Ascending aorta (tissue), 2 donors: Measurements from ENCODE around the gene AGTPBP1. TPM values are rescaled to one million over a fixed set of nuclear protein-coding genes. Genes with fewer than 3 reads are reported as not detected.

ENCODE experiments used
- DNase-seq, 2 donors: peaks; one replicate each; pipeline ENCODE4 v3.0.0-alpha.2; 2019; ENCODE audit warnings: low spot score in 2 of 2
- H3K27ac ChIP-seq, 2 donors: fragments of 200-600 bp; sonication (generic); one replicate each; pipeline ENCODE4 v1.5.1; 2016 to 2017; ENCODE audit warnings: mild to moderate bottlenecking in 1 of 2
- H3K27me3 ChIP-seq: fragments of 200-600 bp; sonication (generic); one replicate; pipeline ENCODE4 v1.5.1; 2017
- H3K36me3 ChIP-seq, 2 donors: fragments of 200-600 bp; sonication (generic); one replicate each; pipeline ENCODE4 v1.5.1; 2016
- H3K4me1 ChIP-seq, 2 donors: fragments of 200-600 bp; sonication (generic); one replicate each; pipeline ENCODE4 v1.5.1; 2016 to 2017; ENCODE audit warnings: mild to moderate bottlenecking in 1 of 2
- H3K4me3 ChIP-seq, 2 donors: fragments of 200-600 bp; sonication (generic); one replicate each; pipeline ENCODE4 v1.5.1; 2016 to 2017; ENCODE audit warnings: mild to moderate bottlenecking in 1 of 2
- H3K9me3 ChIP-seq, 2 donors: fragments of 200-600 bp; sonication (generic); one replicate each; pipeline ENCODE4 v1.5.1; 2016
- CTCF ChIP-seq, 3 experiments: fragments of 200-600 bp in 2 of 3; fragments of 450-650 bp in 1 of 3; sonication (generic) in 2 of 3; IDR thresholded peaks; one replicate each; pipeline ENCODE4 v1.5.1; 2016 to 2019; ENCODE audit warnings: antibody characterized with exemption in 3 of 3, mild to moderate bottlenecking in 1 of 3, moderate library complexity in 1 of 3
- intact Hi-C: fragments of 100-400 bp; cut with DNase I; formaldehyde crosslinking; loops from one replicate; pipeline ENCODE4 v1.15.1; 2023
- total RNA-seq: library from RNA; depleted of rRNA; stranded (reverse); fragments of >200 nt; gene quantifications from one replicate; pipeline ENCODE4 v1.1.0, GENCODE V29; 2016

Gene AGTPBP1
- total RNA-seq, 1 donor from 2014 or later, result 28.3 TPM

GRCh38 chr9:85667374-85667773, 74.4 kb downstream of the AGTPBP1 start:
- H3K27ac ChIP-seq, result no peak overlapping the region
- H3K4me3 ChIP-seq, result no peak overlapping the region
- no peaks in the 10 kb centered on the region for H3K9me3 ChIP-seq
- H3K27me3 ChIP-seq, result no peaks in the 10 kb centered on the region
- H3K36me3 ChIP-seq, result peaks cover 0 to 5% of the 10 kb centered on the region in 2 donors
- intact Hi-C loops, result no loop called here
- DNase-seq, result no peak
- no peak for TF ChIP-seq CTCF (IDR thresholded peaks at IDR 0.05)
- no peaks in the 10 kb centered on the region for H3K4me1 ChIP-seq

DNA sequence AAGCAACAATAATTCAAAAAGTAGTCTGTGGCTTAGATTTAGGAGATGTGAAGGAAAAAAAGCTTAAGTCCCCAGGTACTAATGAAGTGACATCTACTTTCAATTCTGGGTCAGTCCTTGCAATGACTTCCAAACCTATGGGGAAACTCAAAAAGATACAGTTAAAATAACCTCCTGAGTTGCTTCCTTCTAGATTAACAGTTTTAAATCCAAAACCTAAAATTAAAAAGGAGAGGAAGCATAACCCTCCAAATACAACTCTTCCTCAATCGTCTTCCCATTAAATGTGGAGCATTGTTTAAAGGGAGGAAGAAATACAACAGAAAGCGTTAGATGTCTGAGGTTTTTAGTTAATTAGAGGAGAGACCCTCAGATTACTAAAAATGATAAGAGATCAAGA, 75.7 kb downstream of the AGTPBP1 start:
- no peak for DNase-seq
- intact Hi-C loops, result no loop called here
- Histone ChIP-seq H3K36me3 (no peaks in the 10 kb centered on the region), H3K9me3 (no peaks in the 10 kb centered on the region), H3K27me3 (no peaks in the 10 kb centered on the region), H3K4me1 (no peaks in the 10 kb centered on the region), H3K4me3 (no peak overlapping the region), H3K27ac (no peak overlapping the region)
- no peak for TF ChIP-seq CTCF (IDR thresholded peaks at IDR 0.05)

- TF ChIP-seq CTCF (IDR thresholded peaks at IDR 0.05), result no peak
- intact Hi-C loops, result no loop called here
Observed at GRCh38 chr9:85662573-85662972, 79.2 kb downstream of the AGTPBP1 start.

DNA sequence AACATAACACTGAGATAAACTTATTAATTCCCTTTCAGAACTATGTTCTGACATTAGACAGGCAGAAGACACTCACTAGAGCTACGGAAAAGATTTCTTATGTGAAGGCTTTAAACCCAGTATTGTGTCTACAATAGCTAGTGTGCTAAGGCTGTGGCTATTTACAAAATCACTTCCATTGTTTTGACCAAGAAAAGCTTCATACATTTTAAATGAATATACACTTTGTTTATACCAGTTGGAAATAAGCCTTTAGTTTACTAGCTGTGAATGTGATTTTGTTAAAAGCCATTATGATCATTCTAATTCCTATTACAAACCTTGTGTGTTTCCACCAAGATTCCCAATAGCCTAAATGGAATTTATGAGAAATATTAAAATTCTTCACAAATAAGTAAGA, 83.0 kb downstream of the AGTPBP1 start:
- no peaks in the 10 kb centered on the region for H3K4me1 ChIP-seq
- TF ChIP-seq CTCF (IDR thresholded peaks at IDR 0.05), result no peak
- H3K36me3 ChIP-seq, result peaks cover 6 to 18% of the 10 kb centered on the region in 2 donors
- H3K4me3 ChIP-seq, result no peak overlapping the region
- H3K9me3 ChIP-seq, result no peaks in the 10 kb centered on the region
- H3K27ac ChIP-seq, result no peak overlapping the region
- no peaks in the 10 kb centered on the region for H3K27me3 ChIP-seq
- intact Hi-C loops, result no loop called here
- DNase-seq, result no peak

More at GRCh38 chr9:85662573-85662972, 79.2 kb downstream of the AGTPBP1 start:
- Histone ChIP-seq H3K36me3 (no peaks in the 10 kb centered on the region), H3K27me3 (no peaks in the 10 kb centered on the region), H3K27ac (no peak overlapping the region), H3K4me1 (no peaks in the 10 kb centered on the region), H3K4me3 (no peak overlapping the region), H3K9me3 (no peaks in the 10 kb centered on the region)
- DNase-seq, result no peak

GRCh38 chr9:85653153-85653552, 88.6 kb downstream of the AGTPBP1 start:
- Histone ChIP-seq H3K4me1 (no peaks in the 10 kb centered on the region), H3K27ac (no peak overlapping the region), H3K9me3 (no peaks in the 10 kb centered on the region), H3K27me3 (no peaks in the 10 kb centered on the region), H3K4me3 (no peak overlapping the region), H3K36me3 (peaks cover 6 to 21% of the 10 kb centered on the region in 2 donors)
- intact Hi-C loops, result no loop called here
- no peak for TF ChIP-seq CTCF (IDR thresholded peaks at IDR 0.05)
- no peak for DNase-seq

GRCh38 chr9:85647571-85647970, 94.2 kb downstream of the AGTPBP1 start:
- no peaks in the 10 kb centered on the region for H3K27me3 ChIP-seq
- H3K36me3 ChIP-seq, result peaks cover 0 to 10% of the 10 kb centered on the region in 2 donors
- no peak overlapping the region for H3K4me3 ChIP-seq
- TF ChIP-seq CTCF (IDR thresholded peaks at IDR 0.05), result no peak
- no peaks in the 10 kb centered on the region for H3K9me3 ChIP-seq
- no peak for DNase-seq
- no peaks in the 10 kb centered on the region for H3K4me1 ChIP-seq
- no peak overlapping the region for H3K27ac ChIP-seq
- intact Hi-C loops, result no loop called here
